Measurements from ENCODE around the gene ZDHHC8.
A peak's percentile ranks its signal among the peaks of the same experiment; 100 is the strongest.

The ZDHHC8 gene

DNA sequence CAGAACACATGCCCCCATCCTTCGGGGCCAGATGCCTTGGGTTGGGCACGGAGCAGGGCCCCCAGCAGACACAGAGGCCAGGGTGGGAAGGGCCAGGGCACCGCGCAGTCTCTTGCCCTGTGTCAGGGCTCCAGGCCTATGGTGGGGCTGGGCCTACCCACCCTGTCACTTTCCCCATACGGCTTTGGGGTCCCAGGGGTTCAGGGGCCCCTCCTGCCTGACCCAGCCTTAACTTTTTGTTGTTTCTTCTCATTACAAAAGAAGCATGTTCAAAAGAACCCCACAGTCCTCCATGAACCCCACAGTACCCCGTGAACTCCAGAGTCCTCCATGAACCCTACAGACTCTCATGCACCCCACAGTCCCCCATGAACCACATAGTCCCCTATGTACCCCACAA, 52.2 kb downstream of the ZDHHC8 start:
- Histone ChIP-seq H3K4me3 (ENCODE audit: low read length in 2 of 2) (no peak overlapping the region), H2BK15ac (ENCODE audit: low read length) (no peak overlapping the region), H3K4me1 (ENCODE audit: control insufficient read depth in 2 of 2, insufficient read depth in 1 of 2, low read depth in 1 of 2, low read length in 2 of 2) (peaks cover 0 to 10% of the 10 kb centered on the region in 2 donors), H3K36me3 (replicated peaks in 1 of 2; ENCODE audit: control insufficient read depth in 2 of 2, insufficient read depth in 2 of 2, low read length in 2 of 2) (no peaks in the 10 kb centered on the region), H2AFZ (ENCODE audit: low read length) (no peak overlapping the region), H3K14ac (ENCODE audit: low read length) (peak overlapping the region; percentile 89), H3K79me1 (ENCODE audit: low read depth, low read length) (peaks cover 3% of the 10 kb centered on the region), H3K9ac (ENCODE audit: low read depth, low read length, poor library complexity) (no peak overlapping the region), H2BK12ac (ENCODE audit: low read length) (peak overlapping the region; percentile 46), H4K91ac (ENCODE audit: low read depth, low read length, poor library complexity) (no peak overlapping the region), H3K4me2 (ENCODE audit: insufficient read depth, low read length, poor library complexity, severe bottlenecking) (no peak overlapping the region), H4K8ac (ENCODE audit: low read depth, low read length) (no peak overlapping the region), H3K23ac (ENCODE audit: low read depth, low read length, poor library complexity) (peak overlapping the region; percentile 68), H2BK120ac (ENCODE audit: low read depth, low read length) (no peak overlapping the region), H2AK5ac (ENCODE audit: low read depth, low read length) (peak overlapping the region; percentile 91), H3K18ac (ENCODE audit: low read length) (peak overlapping the region; percentile 76), H3K4ac (ENCODE audit: low read length) (no peak overlapping the region), H3K27ac (replicated peaks; ENCODE audit: low read length) (no peak overlapping the region), H3K9me3 (replicated peaks in 1 of 2; ENCODE audit: control insufficient read depth in 2 of 2, insufficient read depth in 1 of 2, low read depth in 1 of 2, low read length in 2 of 2) (no peaks in the 10 kb centered on the region), H2BK5ac (ENCODE audit: low read length) (no peak overlapping the region), H3K27me3 (ENCODE audit: control insufficient read depth in 3 of 3, insufficient read depth in 3 of 3, low read depth in 1 of 3, low read length in 3 of 3) (peaks cover 0 to 25% (median 0%) of the 10 kb centered on the region in 3 experiments)
- no CpG with 5 or more reads among the region's 6 CpGs for WGBS, 2 donors (ENCODE audit: extremely low coverage in 2 of 2, insufficient read length in 2 of 2, insufficient replicate concordance in 1 of 2)
- no peak for DNase-seq (ENCODE audit: low spot score)

DNA sequence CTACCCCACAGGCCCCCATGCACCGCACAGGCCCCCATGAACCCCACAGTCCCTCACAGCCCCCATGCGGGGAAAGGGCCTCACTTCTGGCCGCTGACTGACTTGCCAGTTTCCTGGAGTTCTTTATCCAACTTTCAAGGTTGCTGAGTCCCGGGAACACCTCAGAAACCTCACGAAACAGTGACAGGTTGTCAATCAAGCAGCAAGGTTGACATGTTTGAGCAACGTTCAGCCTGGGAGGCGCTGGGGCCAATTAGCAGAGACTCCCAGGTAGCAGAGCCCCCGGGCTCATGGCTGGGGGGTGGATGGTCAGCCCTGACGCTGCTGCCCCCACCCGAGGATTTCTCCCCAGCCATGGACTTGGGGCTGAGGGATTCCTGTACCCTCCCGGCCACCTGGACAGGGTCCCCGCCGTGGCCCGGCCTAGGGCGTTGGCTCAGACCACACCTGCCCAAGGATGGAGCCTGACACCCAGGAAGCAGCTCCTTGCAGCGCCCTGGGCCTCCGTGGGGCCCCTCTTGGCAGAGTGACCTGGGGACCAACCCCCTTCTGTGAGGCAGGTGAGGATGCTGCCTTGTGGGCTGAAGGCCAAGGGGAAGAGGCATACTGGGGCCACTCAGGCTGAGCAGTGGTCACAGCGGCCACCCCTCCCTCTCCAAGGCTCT, 53.0 kb downstream of the ZDHHC8 start:
- DNase-seq (ENCODE audit: low spot score) = no peak
- Histone ChIP-seq H2AK5ac (ENCODE audit: low read depth, low read length) (peak overlapping the region; percentile 88), H3K79me1 (ENCODE audit: low read depth, low read length) (peaks cover 3% of the 10 kb centered on the region), H3K23ac (ENCODE audit: low read depth, low read length, poor library complexity) (peak overlapping the region; percentile 65), H3K18ac (ENCODE audit: low read length) (peak overlapping the region; percentile 80), H3K27me3 (ENCODE audit: control insufficient read depth in 3 of 3, insufficient read depth in 3 of 3, low read depth in 1 of 3, low read length in 3 of 3) (peaks cover 0 to 21% (median 0%) of the 10 kb centered on the region in 3 experiments), H3K4me3 (ENCODE audit: low read length in 2 of 2) (no peak overlapping the region), H2BK15ac (ENCODE audit: low read length) (no peak overlapping the region), H2AFZ (ENCODE audit: low read length) (no peak overlapping the region), H3K4me1 (ENCODE audit: control insufficient read depth in 2 of 2, insufficient read depth in 1 of 2, low read depth in 1 of 2, low read length in 2 of 2) (peaks cover 0 to 10% of the 10 kb centered on the region in 2 donors), H3K9ac (ENCODE audit: low read depth, low read length, poor library complexity) (no peak overlapping the region), H4K91ac (ENCODE audit: low read depth, low read length, poor library complexity) (no peak overlapping the region), H3K4me2 (ENCODE audit: insufficient read depth, low read length, poor library complexity, severe bottlenecking) (no peak overlapping the region), H2BK120ac (ENCODE audit: low read depth, low read length) (no peak overlapping the region), H4K8ac (ENCODE audit: low read depth, low read length) (peak overlapping the region; percentile 17), H2BK12ac (ENCODE audit: low read length) (no peak overlapping the region), H3K9me3 (replicated peaks in 1 of 2; ENCODE audit: control insufficient read depth in 2 of 2, insufficient read depth in 1 of 2, low read depth in 1 of 2, low read length in 2 of 2) (no peaks in the 10 kb centered on the region), H3K27ac (replicated peaks; ENCODE audit: low read length) (no peak overlapping the region), H2BK5ac (ENCODE audit: low read length) (peak overlapping the region; percentile 24), H3K14ac (ENCODE audit: low read length) (no peak overlapping the region), H3K4ac (ENCODE audit: low read length) (no peak overlapping the region), H3K36me3 (replicated peaks in 1 of 2; ENCODE audit: control insufficient read depth in 2 of 2, insufficient read depth in 2 of 2, low read length in 2 of 2) (no peaks in the 10 kb centered on the region)
- no CpG with 5 or more reads among the region's 18 CpGs for WGBS, 2 donors (ENCODE audit: extremely low coverage in 2 of 2, insufficient read length in 2 of 2, insufficient replicate concordance in 1 of 2)

DNA sequence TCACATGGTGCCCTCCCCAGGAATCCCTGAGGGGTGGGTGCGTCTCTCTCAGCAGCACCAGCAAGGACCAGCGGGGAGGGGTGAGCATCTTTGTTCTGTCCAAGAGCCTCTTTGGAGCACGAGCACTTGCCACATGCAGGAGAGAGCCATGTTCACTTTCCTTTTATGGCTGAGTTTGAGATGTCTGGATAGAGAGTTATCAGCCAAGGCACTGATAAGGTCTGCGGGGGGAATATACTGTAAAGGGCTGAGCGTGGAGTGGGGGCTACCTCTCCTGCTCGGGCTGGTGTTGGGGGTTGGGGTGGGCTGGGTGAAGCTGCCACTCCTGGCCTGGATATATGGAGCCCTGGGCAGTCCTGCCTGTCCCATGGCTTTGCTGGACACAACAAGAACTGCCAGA, 54.1 kb downstream of the ZDHHC8 start:
- Histone ChIP-seq H2BK15ac (ENCODE audit: low read length) (no peak overlapping the region), H3K4me1 (ENCODE audit: control insufficient read depth in 2 of 2, insufficient read depth in 1 of 2, low read depth in 1 of 2, low read length in 2 of 2) (peaks cover 0 to 10% of the 10 kb centered on the region in 2 donors), H3K79me1 (ENCODE audit: low read depth, low read length) (peaks cover 3% of the 10 kb centered on the region), H3K9ac (ENCODE audit: low read depth, low read length, poor library complexity) (no peak overlapping the region), H2AFZ (ENCODE audit: low read length) (no peak overlapping the region), H3K18ac (ENCODE audit: low read length) (no peak overlapping the region), H3K27me3 (ENCODE audit: control insufficient read depth in 3 of 3, insufficient read depth in 3 of 3, low read depth in 1 of 3, low read length in 3 of 3) (peaks cover 0 to 15% (median 0%) of the 10 kb centered on the region in 3 experiments), H4K8ac (ENCODE audit: low read depth, low read length) (no peak overlapping the region), H3K4me2 (ENCODE audit: insufficient read depth, low read length, poor library complexity, severe bottlenecking) (no peak overlapping the region), H2BK120ac (ENCODE audit: low read depth, low read length) (no peak overlapping the region), H2BK12ac (ENCODE audit: low read length) (peak overlapping the region; percentile 73), H3K36me3 (replicated peaks in 1 of 2; ENCODE audit: control insufficient read depth in 2 of 2, insufficient read depth in 2 of 2, low read length in 2 of 2) (no peaks in the 10 kb centered on the region), H3K23ac (ENCODE audit: low read depth, low read length, poor library complexity) (no peak overlapping the region), H3K4me3 (ENCODE audit: low read length in 2 of 2) (no peak overlapping the region), H3K4ac (ENCODE audit: low read length) (no peak overlapping the region), H2AK5ac (ENCODE audit: low read depth, low read length) (peak overlapping the region; percentile 52), H3K9me3 (replicated peaks in 1 of 2; ENCODE audit: control insufficient read depth in 2 of 2, insufficient read depth in 1 of 2, low read depth in 1 of 2, low read length in 2 of 2) (no peaks in the 10 kb centered on the region), H3K14ac (ENCODE audit: low read length) (no peak overlapping the region), H3K27ac (replicated peaks; ENCODE audit: low read length) (no peak overlapping the region), H4K91ac (ENCODE audit: low read depth, low read length, poor library complexity) (no peak overlapping the region), H2BK5ac (ENCODE audit: low read length) (peak overlapping the region; percentile 39)
- WGBS, 2 donors (ENCODE audit: extremely low coverage in 2 of 2, insufficient read length in 2 of 2, insufficient replicate concordance in 1 of 2) = no CpG with 5 or more reads among the region's 6 CpGs
- DNase-seq (ENCODE audit: low spot score) = no peak

DNA sequence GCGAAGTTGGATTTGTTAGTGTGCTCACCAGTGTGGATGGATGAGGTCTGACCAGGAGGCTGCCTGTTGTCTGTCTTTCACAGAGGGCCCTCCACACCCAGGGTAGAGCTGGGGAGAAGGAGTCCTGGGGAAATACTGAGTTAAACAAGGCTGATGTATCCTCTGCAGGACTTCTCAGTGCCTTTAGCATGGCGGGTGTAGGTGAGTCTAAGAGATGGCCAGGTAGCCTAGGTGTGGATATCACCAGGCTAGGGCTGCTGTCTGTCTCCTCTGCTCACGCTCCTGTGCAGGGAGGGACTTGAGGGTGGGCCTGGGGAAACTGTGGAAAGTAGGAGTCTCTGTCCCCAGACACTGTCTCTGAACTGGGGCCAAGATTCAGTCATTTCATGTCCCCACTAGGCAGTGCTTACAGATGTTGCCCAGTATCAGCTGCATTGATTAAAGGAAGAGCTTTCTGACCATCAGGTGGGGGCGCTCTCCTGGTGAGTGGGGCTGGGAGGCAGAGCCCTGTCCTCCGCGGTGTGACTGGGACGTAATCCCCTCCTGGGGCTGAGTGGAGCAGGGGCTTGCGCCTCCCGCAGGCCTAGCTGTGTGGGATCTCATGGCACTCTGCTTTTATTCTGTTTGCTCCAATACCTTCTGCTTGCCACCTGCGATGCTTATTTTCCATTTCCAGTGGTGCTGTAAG, 54.7 kb downstream of the ZDHHC8 start:
- no peak overlapping the region for H3K27ac ChIP-seq (replicated peaks; ENCODE audit: low read length)

More for the DNA sequence above, 54.7 kb downstream of the ZDHHC8 start:
- WGBS, 2 donors (ENCODE audit: extremely low coverage in 2 of 2, insufficient read length in 2 of 2, insufficient replicate concordance in 1 of 2) = no CpG with 5 or more reads among the region's 10 CpGs
- Histone ChIP-seq H3K14ac (ENCODE audit: low read length) (no peak overlapping the region), H2BK5ac (ENCODE audit: low read length) (no peak overlapping the region), H3K4me2 (ENCODE audit: insufficient read depth, low read length, poor library complexity, severe bottlenecking) (no peak overlapping the region), H3K79me1 (ENCODE audit: low read depth, low read length) (peaks cover 3% of the 10 kb centered on the region), H3K4ac (ENCODE audit: low read length) (no peak overlapping the region), H2AK5ac (ENCODE audit: low read depth, low read length) (no peak overlapping the region), H2BK12ac (ENCODE audit: low read length) (no peak overlapping the region), H2BK15ac (ENCODE audit: low read length) (no peak overlapping the region), H3K23ac (ENCODE audit: low read depth, low read length, poor library complexity) (peak overlapping the region; percentile 18), H3K4me3 (ENCODE audit: low read length in 2 of 2) (no peak overlapping the region), H3K4me1 (ENCODE audit: control insufficient read depth in 2 of 2, insufficient read depth in 1 of 2, low read depth in 1 of 2, low read length in 2 of 2) (peaks cover 0 to 13% of the 10 kb centered on the region in 2 donors), H3K36me3 (replicated peaks in 1 of 2; ENCODE audit: control insufficient read depth in 2 of 2, insufficient read depth in 2 of 2, low read length in 2 of 2) (no peaks in the 10 kb centered on the region), H2AFZ (ENCODE audit: low read length) (no peak overlapping the region), H3K27me3 (ENCODE audit: control insufficient read depth in 3 of 3, insufficient read depth in 3 of 3, low read depth in 1 of 3, low read length in 3 of 3) (peaks cover 0 to 17% (median 0%) of the 10 kb centered on the region in 3 experiments), H3K9ac (ENCODE audit: low read depth, low read length, poor library complexity) (no peak overlapping the region), H3K18ac (ENCODE audit: low read length) (peak overlapping the region; percentile 24), H2BK120ac (ENCODE audit: low read depth, low read length) (no peak overlapping the region), H3K9me3 (replicated peaks in 1 of 2; ENCODE audit: control insufficient read depth in 2 of 2, insufficient read depth in 1 of 2, low read depth in 1 of 2, low read length in 2 of 2) (no peaks in the 10 kb centered on the region), H4K8ac (ENCODE audit: low read depth, low read length) (no peak overlapping the region), H4K91ac (ENCODE audit: low read depth, low read length, poor library complexity) (no peak overlapping the region)
- DNase-seq (ENCODE audit: low spot score) = no peak
